ENCODE data around the gene DPP10. TPM values are rescaled to one million over a fixed set of nuclear protein-coding genes. Genes with fewer than 3 reads are reported as not detected.
"Not testable (repeated sequence)": the region's sequence is repeated elsewhere in the genome, so short reads cannot be mapped to it uniquely, and the experiment has no call there.

Gene DPP10
- total RNA-seq, 6 experiments from 2014 or later: not detected

- Mint-ChIP-seq H3K27me3 (ENCODE audit: insufficient read depth) (no peaks in the 10 kb centered on the region), H3K36me3 (ENCODE audit: low read depth) (no peaks in the 10 kb centered on the region), H3K27ac (no peak overlapping the region), H3K4me3 (no peak overlapping the region), H3K9me3 (peaks cover 29% of the 10 kb centered on the region), H3K4me1 (ENCODE audit: low read depth) (no peaks in the 10 kb centered on the region)
- no peak for TF ChIP-seq CTCF (IDR thresholded peaks at IDR 0.05)
- DNase-seq: no peak
Measured at GRCh38 chr2:114962532-114962931, 520.1 kb downstream of the DPP10 start.

- DNase-seq: no peak
- H3K4me1 Mint-ChIP-seq (ENCODE audit: low read depth): no peaks in the 10 kb centered on the region
- H3K4me3 Mint-ChIP-seq: no peak overlapping the region
- peaks cover 2% of the 10 kb centered on the region; the same call in 1 of the 2 replicates for H3K27me3 Mint-ChIP-seq (ENCODE audit: insufficient read depth)
- TF ChIP-seq CTCF (IDR thresholded peaks at IDR 0.05): no peak
- no peaks in the 10 kb centered on the region for H3K36me3 Mint-ChIP-seq (ENCODE audit: low read depth)
- peaks cover 26% of the 10 kb centered on the region for H3K9me3 Mint-ChIP-seq
- no peak overlapping the region for H3K27ac Mint-ChIP-seq
Measured at GRCh38 chr2:114968748-114969400, 526.4 kb downstream of the DPP10 start.

- H3K4me1 Mint-ChIP-seq (ENCODE audit: low read depth); DNase-seq; H3K27me3 Mint-ChIP-seq (ENCODE audit: insufficient read depth); H3K27ac Mint-ChIP-seq; H3K36me3 Mint-ChIP-seq (ENCODE audit: low read depth); H3K4me3 Mint-ChIP-seq: not testable (repeated sequence)
- peaks cover 20% of the 10 kb centered on the region for H3K9me3 Mint-ChIP-seq
Measured at GRCh38 chr2:115004321-115004720, 561.9 kb downstream of the DPP10 start.

- TF ChIP-seq CTCF (IDR thresholded peaks at IDR 0.05): no peak
- H3K4me3 Mint-ChIP-seq: no peak overlapping the region
- H3K27ac Mint-ChIP-seq: no peak overlapping the region
- H3K36me3 Mint-ChIP-seq (ENCODE audit: low read depth): no peaks in the 10 kb centered on the region; the same call in 1 of the 2 replicates
- no peaks in the 10 kb centered on the region for H3K4me1 Mint-ChIP-seq (ENCODE audit: low read depth)
- DNase-seq: no peak
- H3K27me3 Mint-ChIP-seq (ENCODE audit: insufficient read depth): peaks cover 2% of the 10 kb centered on the region; the same call in 1 of the 2 replicates
- H3K9me3 Mint-ChIP-seq: peaks cover 39% of the 10 kb centered on the region
Measured at GRCh38 chr2:115011721-115012120, 569.3 kb downstream of the DPP10 start.

GRCh38 chr2:115022013-115022412 is 579.6 kb downstream of the DPP10 start:
- H3K9me3 Mint-ChIP-seq: peaks cover 22% of the 10 kb centered on the region
- H3K4me3 Mint-ChIP-seq; H3K36me3 Mint-ChIP-seq (ENCODE audit: low read depth); H3K27ac Mint-ChIP-seq; H3K4me1 Mint-ChIP-seq (ENCODE audit: low read depth); DNase-seq; H3K27me3 Mint-ChIP-seq (ENCODE audit: insufficient read depth): not testable (repeated sequence)

GRCh38 chr2:115034801-115035200 is 592.4 kb downstream of the DPP10 start:
- peaks cover 27% of the 10 kb centered on the region for H3K9me3 Mint-ChIP-seq
- no peak overlapping the region for H3K4me3 Mint-ChIP-seq
- no peak for DNase-seq
- no peak for TF ChIP-seq CTCF (IDR thresholded peaks at IDR 0.05)
- no peaks in the 10 kb centered on the region; the same call in 1 of the 2 replicates for H3K36me3 Mint-ChIP-seq (ENCODE audit: low read depth)
- H3K27ac Mint-ChIP-seq: no peak overlapping the region
- no peaks in the 10 kb centered on the region for H3K4me1 Mint-ChIP-seq (ENCODE audit: low read depth)
- peaks cover 1% of the 10 kb centered on the region; the same call in 1 of the 2 replicates for H3K27me3 Mint-ChIP-seq (ENCODE audit: insufficient read depth)

Measured in HFFc6 (cell line).